ENCODE results near the gene FAM53A.

FAM53A gene

GRCh38 chr4:1637580-1638271 is 46.4 kb downstream of the FAM53A start:
- DNase-seq = no peak

DNA sequence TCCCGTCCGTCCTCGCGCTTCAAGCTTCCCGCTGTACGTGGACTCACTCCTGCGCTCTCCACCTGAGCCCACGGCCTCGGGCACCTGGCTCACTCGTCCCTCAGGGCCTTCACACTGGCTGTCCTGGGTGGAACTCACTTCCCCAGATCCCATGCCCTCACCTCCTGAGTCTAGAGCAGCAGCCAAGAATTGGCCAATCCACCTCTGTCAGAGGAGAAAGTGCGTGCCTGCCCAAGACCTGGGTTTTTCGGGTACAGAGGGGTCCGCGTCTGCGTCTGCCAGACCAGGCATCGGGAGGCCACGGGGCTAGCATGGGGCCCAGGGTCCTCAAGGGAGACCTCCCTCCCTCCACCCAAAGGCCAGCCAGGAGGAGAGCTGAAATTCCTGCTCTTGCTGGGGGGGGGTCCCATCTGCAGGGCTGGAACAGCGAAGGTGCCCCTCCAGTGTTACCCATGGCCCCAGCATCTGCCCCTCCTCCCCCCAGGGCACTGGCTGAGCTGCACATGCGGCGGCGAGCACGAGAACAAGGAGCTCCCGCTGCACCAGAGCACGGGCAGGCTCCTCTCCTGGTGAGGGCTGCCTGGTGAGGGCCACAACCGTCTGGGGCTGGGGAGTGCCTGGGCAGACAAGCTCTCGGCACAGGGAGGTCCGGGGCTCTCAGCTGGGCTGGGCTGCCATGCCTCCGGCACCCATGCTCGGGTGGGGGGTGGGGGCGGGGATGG is 47.5 kb downstream of the FAM53A start:
- no peak for DNase-seq

DNA sequence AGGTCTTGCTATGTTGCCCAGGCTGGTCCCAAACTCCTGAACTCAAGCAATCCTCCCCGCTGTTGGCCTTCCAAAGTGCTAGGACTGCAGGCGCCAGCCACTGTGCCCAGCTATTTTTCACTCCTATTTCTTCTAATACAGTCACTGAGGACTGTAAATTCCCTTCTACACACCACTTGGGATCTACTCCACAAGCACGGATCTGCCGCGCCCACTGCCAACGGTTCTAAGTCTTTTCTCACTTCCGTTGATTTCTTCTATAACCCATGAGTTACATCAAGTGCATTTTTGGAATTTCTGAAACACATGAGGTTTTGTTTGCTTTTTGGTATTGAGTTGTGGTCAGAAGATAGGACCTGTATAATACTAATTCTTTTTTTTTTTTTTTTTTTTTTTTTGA is 48.6 kb downstream of the FAM53A start:
- DNase-seq = no peak

- no peak for DNase-seq
These were observed 50.1 kb downstream of the FAM53A start for GRCh38 chr4:1633993-1634392.

DNA sequence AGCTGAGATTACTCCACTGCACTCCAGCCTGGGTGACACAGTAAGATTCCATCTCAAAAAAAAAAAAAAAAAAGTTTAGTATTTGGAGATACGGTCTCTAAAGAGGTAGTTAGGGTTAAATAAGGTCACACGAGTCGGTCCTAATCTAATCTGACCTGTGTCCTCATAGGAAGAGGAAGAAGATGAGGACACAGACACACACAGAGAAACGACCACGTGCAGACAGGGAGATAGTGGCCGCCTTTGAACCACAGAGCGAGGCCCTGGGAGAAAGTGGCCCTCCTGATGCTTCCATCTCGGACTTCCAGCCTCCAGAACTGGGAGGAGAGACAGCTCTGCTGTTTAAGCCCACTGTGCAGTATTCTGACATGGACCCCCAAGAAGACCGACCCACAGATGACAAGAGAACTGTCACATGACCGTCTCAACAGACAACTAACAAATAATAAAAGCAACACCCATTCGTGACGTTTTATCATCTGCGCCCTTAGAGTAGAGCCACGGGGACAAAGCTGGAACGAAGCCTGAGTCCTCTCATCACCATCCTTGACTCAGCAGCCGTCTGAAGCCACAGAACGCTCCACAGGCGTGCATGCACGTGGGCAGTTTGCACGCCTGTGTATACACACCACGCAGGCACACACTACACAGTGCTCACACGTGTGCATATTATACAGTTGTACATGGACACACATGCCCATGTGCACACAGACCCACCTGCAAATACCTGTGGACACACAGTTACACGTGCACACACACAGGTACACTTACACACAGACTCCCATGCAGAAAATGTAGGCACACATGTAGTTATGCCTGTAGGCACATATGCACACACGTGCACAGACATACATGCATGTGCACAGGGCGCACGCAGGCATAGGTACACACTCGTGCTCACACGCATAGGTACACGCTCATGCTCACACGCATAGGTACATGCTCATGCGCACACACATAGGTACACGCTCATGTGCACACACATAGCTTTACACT is 51.7 kb downstream of the FAM53A start:
- DNase-seq = no peak

GRCh38 chr4:1631136-1631535 is 53.0 kb downstream of the FAM53A start:
- DNase-seq = no peak

DNA sequence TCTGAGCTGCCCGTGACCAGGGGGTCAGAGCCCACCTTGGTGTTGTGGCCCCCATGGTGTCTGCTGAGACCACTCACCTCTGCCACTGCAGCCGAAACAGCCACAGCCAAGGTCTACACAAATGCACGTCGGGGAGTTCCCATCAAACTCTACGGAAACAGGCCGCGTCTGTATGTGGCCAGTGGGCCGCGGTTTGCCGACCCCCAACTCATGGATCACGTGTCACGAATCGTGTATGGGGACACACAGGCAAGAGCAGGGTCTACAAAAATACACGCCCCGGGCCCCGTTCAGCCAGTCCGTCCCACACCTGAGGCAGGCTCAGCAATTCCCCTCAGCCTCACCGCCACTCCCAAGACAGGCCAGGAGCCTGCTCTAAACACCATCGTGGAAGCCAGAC is 53.8 kb downstream of the FAM53A start:
- no peak for DNase-seq

- DNase-seq = no peak
These were observed 54.4 kb downstream of the FAM53A start for GRCh38 chr4:1629699-1630083.

GRCh38 chr4:1628892-1629698 is 55.0 kb downstream of the FAM53A start:
- peak; percentile 70 for DNase-seq

DNA sequence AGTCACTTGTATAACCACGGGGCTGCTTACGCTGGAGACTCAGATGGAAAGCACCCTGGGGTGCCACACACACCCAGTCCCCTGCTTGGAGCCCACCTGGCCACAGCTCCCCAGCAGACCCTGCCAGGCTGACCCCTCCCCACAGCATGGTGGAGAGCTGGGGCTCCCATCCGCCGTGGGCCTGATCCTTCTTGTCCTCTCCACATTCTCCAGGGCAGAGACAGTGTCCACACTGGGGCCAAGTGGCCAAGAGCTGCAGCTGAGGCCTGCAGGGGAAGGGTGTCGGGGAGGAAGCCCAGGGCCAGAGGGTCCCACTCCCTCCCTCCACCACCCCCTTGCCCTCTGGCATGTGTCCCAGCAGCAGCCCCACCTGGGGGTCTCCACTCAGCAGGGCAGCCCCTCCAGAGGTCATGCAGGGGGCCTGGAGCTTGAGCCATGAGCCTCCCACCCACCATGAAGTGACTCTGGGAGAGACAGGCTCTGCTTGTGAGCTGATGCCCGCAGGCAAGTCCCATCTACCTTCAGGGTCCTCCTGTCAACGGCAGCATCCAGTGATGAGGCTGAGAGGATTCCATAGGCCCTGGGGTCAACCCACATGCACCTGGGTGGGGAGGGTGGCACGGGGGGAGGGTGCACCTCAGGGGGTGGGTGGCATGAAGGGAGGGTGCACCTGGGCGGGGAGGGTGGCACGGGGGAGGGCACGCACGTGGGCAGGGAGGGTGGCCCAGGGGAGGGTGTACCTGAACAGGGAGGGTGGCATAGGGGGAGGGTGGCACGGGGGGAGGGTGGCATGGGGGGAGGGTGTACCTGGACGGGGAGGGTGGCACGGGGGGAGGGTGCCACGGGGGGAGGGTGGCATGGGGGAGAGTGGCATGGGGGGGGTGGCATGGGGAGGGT is 56.4 kb downstream of the FAM53A start:
- no peak for DNase-seq

GRCh38 chr4:1626941-1627340 is 57.2 kb downstream of the FAM53A start:
- no peak for DNase-seq

GRCh38 chr4:1626151-1626550 is 58.0 kb downstream of the FAM53A start:
- DNase-seq = no peak

GRCh38 chr4:1625600-1626138 is 58.4 kb downstream of the FAM53A start:
- no peak for DNase-seq

DNA sequence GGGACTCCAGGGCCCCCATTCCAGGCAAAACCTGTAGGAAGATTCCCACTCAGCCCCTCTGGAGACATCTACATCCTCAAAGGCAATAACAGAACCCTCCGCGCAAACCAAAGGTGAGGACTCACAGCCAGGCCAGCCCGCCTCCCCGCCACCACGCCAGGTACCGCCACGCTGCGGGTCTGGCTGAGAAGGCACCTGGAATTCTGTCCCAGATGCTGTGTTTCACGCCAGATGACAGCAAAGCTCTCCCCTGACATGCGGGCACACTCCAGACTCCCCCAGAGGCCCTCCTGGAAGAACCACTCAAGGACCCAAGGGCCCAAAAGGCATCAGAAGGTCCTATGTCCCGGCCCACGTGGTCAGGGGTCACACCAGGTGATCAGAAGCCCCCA is 59.6 kb downstream of the FAM53A start:
- DNase-seq = no peak

- no peak for DNase-seq
These were observed 60.1 kb downstream of the FAM53A start for GRCh38 chr4:1623821-1624518.

DNA sequence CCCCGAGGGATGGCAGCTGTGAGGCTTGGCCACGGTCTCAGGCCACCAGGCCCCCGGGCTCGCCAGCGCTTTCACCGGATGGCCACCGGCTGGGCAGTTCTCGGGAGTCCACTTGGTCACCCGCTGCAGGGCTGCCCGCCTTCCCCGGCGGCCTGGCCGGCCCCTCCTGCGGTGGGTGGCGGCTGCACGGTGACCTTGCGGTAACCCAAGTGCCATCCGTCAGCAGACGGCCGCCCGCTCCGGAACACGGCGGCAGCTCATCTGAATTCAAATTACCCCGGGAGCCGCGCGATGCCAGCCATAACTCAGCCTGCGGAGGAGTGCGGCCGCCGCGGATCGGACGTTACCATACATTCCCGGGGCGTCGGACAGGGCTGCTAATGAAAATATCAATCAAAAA is 60.7 kb downstream of the FAM53A start:
- no peak for DNase-seq

DNA sequence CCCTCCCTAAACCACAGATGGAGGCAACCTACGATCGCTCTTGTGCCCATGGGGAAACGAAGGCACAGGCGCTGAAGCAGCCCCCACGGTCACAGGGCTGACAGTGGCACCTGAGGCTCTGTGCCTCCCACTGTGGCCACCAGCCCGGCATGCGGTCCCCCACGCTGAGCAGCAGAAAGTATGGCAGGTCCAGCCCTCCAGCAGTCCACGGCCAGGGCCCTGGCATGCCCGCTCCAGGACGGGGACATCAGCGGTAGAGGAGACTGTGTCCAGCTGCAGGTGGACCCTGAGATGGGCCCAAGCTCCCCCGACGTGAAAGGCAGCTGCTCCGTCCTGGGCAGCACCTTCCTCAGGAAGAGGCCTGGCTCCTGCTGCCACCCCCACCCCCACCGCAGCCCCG is 61.2 kb downstream of the FAM53A start:
- no peak for DNase-seq

- DNase-seq = no peak
These were observed 61.9 kb downstream of the FAM53A start for GRCh38 chr4:1622238-1622637.

- DNase-seq = no peak
These were observed 62.6 kb downstream of the FAM53A start for GRCh38 chr4:1621526-1621925.

GRCh38 chr4:1619151-1619672 is 64.9 kb downstream of the FAM53A start:
- DNase-seq = no peak

Data from stimulated activated CD4-positive, alpha-beta T cell treated with anti-CD3 and anti-CD28 coated beads, Interleukin-4, amount 100 ng/mL, for 1 hour (primary cell).